Raji (cell line): Measurements from ENCODE around the gene MICAL3.

Experiments used
- POLR2A ChIP-seq: IDR thresholded peaks from 2 replicates; pipeline ENCODE4 v1.6.1; 2011; ENCODE audit warnings: low read depth, low read length, control low read depth; ENCODE audit not compliant: insufficient read depth

MICAL3 gene

GRCh38 chr22:17954200-17954859 is 70.0 kb downstream of the MICAL3 start:
- no peak for TF ChIP-seq POLR2A

DNA sequence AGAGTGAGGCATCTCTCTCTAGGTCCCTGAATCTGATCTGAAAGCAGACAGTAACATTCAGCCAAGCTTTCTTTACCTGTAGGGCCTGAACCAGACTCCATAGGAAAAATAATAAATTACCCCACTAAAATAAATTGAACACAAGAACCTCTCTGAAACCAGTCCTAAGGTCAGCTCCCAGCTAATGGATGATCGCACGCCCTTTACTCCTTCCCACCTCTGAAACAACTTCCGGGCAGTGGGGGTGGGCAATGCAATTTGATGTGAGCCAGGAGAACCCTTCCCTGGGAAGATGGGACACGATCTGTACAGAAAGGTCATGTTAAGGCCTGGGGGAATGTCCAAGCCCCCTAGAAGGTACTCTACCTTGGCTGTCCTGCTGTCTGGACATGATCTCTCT is 71.2 kb downstream of the MICAL3 start:
- no peak for TF ChIP-seq POLR2A

DNA sequence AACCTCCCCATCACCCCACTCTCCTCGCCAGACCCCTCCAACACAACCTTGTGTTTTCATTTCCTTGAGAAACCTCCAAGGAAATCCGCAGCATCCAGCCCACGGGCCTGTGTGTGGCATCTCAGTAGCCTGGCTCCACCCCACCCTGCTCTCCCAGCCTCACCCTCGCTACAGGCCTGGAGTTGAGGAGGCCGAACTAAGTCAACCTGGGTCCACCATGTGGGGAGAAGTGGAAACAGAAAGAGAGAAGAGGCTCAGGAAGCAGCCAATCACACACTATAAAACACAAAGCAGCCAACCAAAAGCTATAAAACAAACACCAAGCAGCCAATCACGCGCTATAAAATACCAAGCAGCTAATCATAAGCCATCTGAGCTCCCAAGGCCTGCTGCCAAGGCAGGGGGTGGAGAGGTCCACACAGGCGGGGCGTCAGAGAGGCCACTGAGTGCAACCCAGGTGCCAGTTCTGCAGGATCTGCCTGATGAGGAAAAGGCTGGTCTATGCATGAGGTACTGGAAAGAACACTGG is 72.0 kb downstream of the MICAL3 start:
- no peak for TF ChIP-seq POLR2A

- no peak for TF ChIP-seq POLR2A
These were observed 73.0 kb downstream of the MICAL3 start for GRCh38 chr22:17951315-17951714.

DNA sequence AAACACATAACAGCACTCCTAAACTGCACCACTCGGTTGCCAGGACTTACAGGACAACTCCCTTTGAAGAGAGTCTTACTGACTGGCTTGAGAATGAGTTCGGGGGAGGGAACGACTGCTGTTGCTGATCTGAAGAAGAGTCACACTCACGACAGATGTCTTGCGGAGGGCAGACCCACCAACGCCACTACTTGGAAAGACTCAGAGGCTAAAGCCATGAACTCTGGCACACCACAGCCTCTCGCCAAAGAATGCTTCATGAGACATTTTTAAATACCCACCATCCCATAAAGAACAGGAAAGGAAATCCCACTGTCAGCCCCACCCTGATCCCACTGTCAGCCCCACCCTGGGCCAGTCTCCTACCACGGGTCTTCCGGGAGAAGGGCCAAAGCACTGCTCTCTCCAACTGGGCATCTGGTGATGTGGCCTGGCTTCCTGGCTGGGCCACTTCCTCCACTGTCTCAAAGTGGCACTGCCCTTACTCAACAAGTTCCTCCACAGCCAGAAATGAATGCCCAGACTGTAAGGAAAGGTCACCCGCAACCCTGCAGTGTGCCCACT is 73.6 kb downstream of the MICAL3 start:
- TF ChIP-seq POLR2A, result no peak

GRCh38 chr22:17949642-17950473 is 74.5 kb downstream of the MICAL3 start:
- no peak for TF ChIP-seq POLR2A

DNA sequence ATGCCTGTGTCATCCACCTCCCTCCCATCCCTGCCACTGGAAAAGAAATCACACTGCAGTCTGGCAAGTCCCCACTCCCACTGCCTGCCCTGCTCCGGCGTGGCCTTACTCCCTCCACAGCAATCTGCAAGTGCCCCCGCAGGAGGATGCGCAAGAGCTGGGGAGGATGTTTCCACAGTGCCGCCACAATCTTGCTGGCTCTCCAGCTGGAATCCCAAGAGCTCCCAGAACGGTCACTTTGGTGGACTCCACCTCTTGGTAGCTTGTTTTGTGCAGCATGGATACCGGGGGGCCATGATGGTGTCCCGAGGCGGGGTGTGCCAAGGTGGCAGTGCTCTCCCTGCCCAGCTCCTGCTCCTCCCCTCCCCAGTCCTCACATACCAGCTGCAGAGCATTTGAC is 76.3 kb downstream of the MICAL3 start:
- no peak for TF ChIP-seq POLR2A

- no peak for TF ChIP-seq POLR2A
These were observed 77.5 kb downstream of the MICAL3 start for GRCh38 chr22:17946662-17947367.

- no peak for TF ChIP-seq POLR2A
These were observed 78.3 kb downstream of the MICAL3 start for GRCh38 chr22:17945888-17946648.

- TF ChIP-seq POLR2A, result no peak
These were observed 79.0 kb downstream of the MICAL3 start for GRCh38 chr22:17945156-17945887.

- TF ChIP-seq POLR2A, result no peak
These were observed 80.1 kb downstream of the MICAL3 start for GRCh38 chr22:17944256-17944655.

- TF ChIP-seq POLR2A, result no peak
These were observed 80.7 kb downstream of the MICAL3 start for GRCh38 chr22:17943533-17944249.

GRCh38 chr22:17942721-17943120 is 81.6 kb downstream of the MICAL3 start:
- TF ChIP-seq POLR2A, result no peak
